Activated CD4-positive, alpha-beta memory T cell treated with anti-CD3 and anti-CD28 coated beads for 36 hours (primary cell): ENCODE measurements around the gene NGF. TPM values are rescaled to one million over a fixed set of nuclear protein-coding genes. Genes with fewer than 3 reads are reported as not detected.
A peak's percentile ranks its signal among the peaks of the same experiment; 100 is the strongest.

Source experiments
- CTCF ChIA-PET: fragments of 350-600 bp; sonication (Branson Sonifier 250); formaldehyde crosslinking; loops from one replicate; lab custom pipeline; 2021; ENCODE audit warnings: antibody characterized with exemption, inconsistent platforms; lab: Charles Lee
- POLR2A ChIA-PET: fragments of 350-600 bp; sonication (Branson Sonifier 250); formaldehyde crosslinking; loops from one replicate; lab custom pipeline; 2021; ENCODE audit warnings: antibody characterized with exemption; lab: Charles Lee
- DNase-seq: peaks from one replicate; pipeline ENCODE4 v3.0.0-alpha.2; 2020
- H3K27ac Mint-ChIP-seq: one replicate; pipeline ENCODE4 v1.8.0; 2021; ENCODE audit warnings: mixed read lengths
- H3K27me3 Mint-ChIP-seq: one replicate; pipeline ENCODE4 v1.8.0; 2021; ENCODE audit warnings: mixed read lengths
- H3K36me3 Mint-ChIP-seq: one replicate; pipeline ENCODE4 v1.8.0; 2021; ENCODE audit warnings: mixed read lengths
- H3K4me1 Mint-ChIP-seq: one replicate; pipeline ENCODE4 v1.8.0; 2021; ENCODE audit warnings: low read depth, mixed read lengths
- H3K4me3 Mint-ChIP-seq: one replicate; pipeline ENCODE4 v1.8.0; 2021; ENCODE audit warnings: mild to moderate bottlenecking, mixed read lengths
- H3K9me3 Mint-ChIP-seq: one replicate; pipeline ENCODE4 v1.8.0; 2021; ENCODE audit warnings: mixed read lengths
- intact Hi-C: fragments of 100-400 bp; cut with micrococcal nuclease; formaldehyde crosslinking; loops from one replicate; pipeline ENCODE4 v1.15.1; 2023
- total RNA-seq, 2 experiments: library from RNA; stranded (reverse); gene quantifications; one replicate each; pipeline ENCODE4 v1.2.3, GENCODE V29; 2021

NGF gene
- total RNA-seq, 2 experiments from 2014 or later = not detected

- Mint-ChIP-seq H3K4me3 (no peak overlapping the region), H3K27me3 (peaks cover 6% of the 10 kb centered on the region), H3K4me1 (no peaks in the 10 kb centered on the region), H3K9me3 (peaks cover 6% of the 10 kb centered on the region), H3K27ac (no peak overlapping the region), H3K36me3 (no peaks in the 10 kb centered on the region)
- DNase-seq = no peak
- intact Hi-C loops = no loop called here
- ChIA-PET CTCF (no interaction called here), POLR2A (no interaction called here)
Observed at GRCh38 chr1:115356356-115356755, 18.3 kb upstream of the NGF start.

DNA sequence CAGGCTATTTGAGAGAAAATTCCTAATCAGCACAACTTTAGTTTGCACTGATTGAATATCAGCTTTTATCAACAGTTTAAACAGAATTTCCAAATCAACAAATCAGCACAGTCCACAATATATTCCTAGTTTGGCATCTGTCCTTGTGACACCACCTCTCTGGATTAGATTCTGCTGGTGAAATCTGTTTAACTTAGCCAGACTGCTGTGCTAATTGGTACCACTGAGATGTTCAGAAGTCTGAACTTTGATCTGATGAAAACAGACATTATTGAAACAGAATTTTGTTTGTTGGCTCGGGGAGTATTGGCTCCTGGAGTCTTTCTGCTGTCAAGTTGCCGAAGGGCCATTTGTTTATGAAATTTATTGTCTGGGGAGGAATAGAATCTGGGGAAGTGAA lies 17.0 kb upstream of the NGF start:
- no peaks in the 10 kb centered on the region for H3K9me3 Mint-ChIP-seq
- peaks cover 6% of the 10 kb centered on the region for H3K27me3 Mint-ChIP-seq
- no peaks in the 10 kb centered on the region for H3K4me1 Mint-ChIP-seq
- no peak overlapping the region for H3K27ac Mint-ChIP-seq
- no peak for DNase-seq
- H3K36me3 Mint-ChIP-seq = no peaks in the 10 kb centered on the region
- H3K4me3 Mint-ChIP-seq = no peak overlapping the region
- CTCF ChIA-PET = no interaction called here
- intact Hi-C loops = no loop called here
- POLR2A ChIA-PET = interaction anchor here (0.6 kb wide), 1 partner anchor 48 kb away, joined by 3 read pairs; no protein-coding TSS in a partner anchor

- CTCF ChIA-PET = no interaction called here
- H3K27ac Mint-ChIP-seq = no peak overlapping the region
- H3K4me3 Mint-ChIP-seq = no peak overlapping the region
- H3K27me3 Mint-ChIP-seq = peaks cover 6% of the 10 kb centered on the region
- no peaks in the 10 kb centered on the region for H3K9me3 Mint-ChIP-seq
- no peaks in the 10 kb centered on the region for H3K36me3 Mint-ChIP-seq
- no peak for DNase-seq
- intact Hi-C loops = no loop called here
- no peaks in the 10 kb centered on the region for H3K4me1 Mint-ChIP-seq
- POLR2A ChIA-PET = no interaction called here
Observed at GRCh38 chr1:115351143-115351542, 13.1 kb upstream of the NGF start.

DNA sequence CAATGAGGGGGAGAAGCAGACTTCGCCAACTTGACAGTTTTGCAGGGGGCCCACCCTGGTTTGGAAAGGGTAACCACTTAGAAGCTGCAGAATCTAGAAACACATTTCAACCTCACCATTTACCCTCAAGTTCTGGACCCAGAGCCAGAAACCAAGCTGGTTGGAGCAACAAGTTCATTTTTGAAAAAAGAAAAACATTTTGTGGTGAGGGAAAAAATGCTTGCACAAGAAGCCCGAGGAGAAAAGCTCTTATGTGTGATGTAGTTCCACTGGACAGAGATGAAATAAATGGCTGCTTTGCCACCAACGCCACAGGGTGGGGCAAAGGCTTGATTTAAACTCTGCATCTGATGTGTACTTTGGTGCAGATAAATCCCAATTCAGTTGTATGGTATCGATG lies 10.6 kb upstream of the NGF start:
- H3K9me3 Mint-ChIP-seq = no peaks in the 10 kb centered on the region
- no peak overlapping the region for H3K27ac Mint-ChIP-seq
- no peaks in the 10 kb centered on the region for H3K36me3 Mint-ChIP-seq
- intact Hi-C loops = no loop called here
- H3K4me1 Mint-ChIP-seq = no peaks in the 10 kb centered on the region
- no peak overlapping the region for H3K4me3 Mint-ChIP-seq
- ChIA-PET POLR2A (no interaction called here), CTCF (no interaction called here)
- no peak for DNase-seq
- H3K27me3 Mint-ChIP-seq = peaks cover 11% of the 10 kb centered on the region

DNA sequence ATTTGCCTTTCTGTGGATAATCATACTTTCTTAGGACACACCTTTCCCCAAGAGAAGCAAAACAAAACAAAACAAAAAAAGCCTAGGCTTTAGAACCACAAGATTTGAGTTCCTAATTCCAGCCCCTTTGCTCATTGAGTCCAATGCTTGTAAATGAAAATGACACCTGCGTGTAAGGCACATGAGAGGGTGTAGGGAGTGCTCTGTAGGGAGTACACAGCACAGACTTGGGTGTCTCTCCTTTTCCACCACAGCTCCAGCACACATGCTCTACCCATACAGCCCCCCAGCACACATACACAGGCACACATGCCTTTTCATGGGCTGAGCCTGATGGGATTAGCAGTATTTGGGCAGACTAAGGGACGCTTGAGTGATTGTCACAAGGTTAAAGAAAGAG lies 9.2 kb upstream of the NGF start:
- Mint-ChIP-seq H3K36me3 (no peaks in the 10 kb centered on the region), H3K4me3 (no peak overlapping the region), H3K9me3 (no peaks in the 10 kb centered on the region), H3K27me3 (peaks cover 7% of the 10 kb centered on the region), H3K27ac (no peak overlapping the region), H3K4me1 (no peaks in the 10 kb centered on the region)
- intact Hi-C loops = no loop called here
- no peak for DNase-seq
- ChIA-PET POLR2A (no interaction called here), CTCF (no interaction called here)

DNA sequence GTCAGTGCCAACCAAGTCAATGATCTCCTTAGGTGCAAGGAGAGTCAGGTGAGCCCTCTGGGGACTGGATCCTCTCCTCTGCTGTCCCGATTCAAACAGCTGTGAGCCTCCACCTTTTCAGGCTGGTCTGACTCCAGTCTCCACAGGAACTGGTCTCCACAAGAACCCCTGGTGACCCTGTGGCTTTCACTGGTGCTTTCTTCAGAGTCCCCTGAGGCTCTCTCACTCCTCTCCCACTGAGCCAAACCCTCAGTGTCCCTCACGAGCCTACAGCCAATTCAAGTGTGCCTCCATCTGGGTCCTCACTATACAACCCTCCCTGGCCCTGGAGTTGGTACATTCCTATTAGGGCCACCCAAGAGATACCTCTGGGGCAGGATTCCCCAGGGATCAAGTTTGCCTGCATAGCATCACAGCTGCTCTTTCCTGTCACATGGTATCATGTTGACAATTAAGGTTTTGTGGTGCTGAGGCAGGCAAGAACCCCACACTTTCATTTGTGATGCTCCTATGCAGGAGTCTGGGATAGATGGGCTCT lies 5.2 kb upstream of the NGF start:
- POLR2A ChIA-PET = no interaction called here
- intact Hi-C loops = no loop called here
- no peak overlapping the region for H3K27ac Mint-ChIP-seq
- H3K27me3 Mint-ChIP-seq = peaks cover 25% of the 10 kb centered on the region
- no peaks in the 10 kb centered on the region for H3K9me3 Mint-ChIP-seq
- CTCF ChIA-PET = no interaction called here
- H3K4me1 Mint-ChIP-seq = no peaks in the 10 kb centered on the region
- no peak for DNase-seq
- H3K4me3 Mint-ChIP-seq = no peak overlapping the region
- H3K36me3 Mint-ChIP-seq = no peaks in the 10 kb centered on the region

- no peaks in the 10 kb centered on the region for H3K9me3 Mint-ChIP-seq
- peaks cover 28% of the 10 kb centered on the region for H3K27me3 Mint-ChIP-seq
Observed at GRCh38 chr1:115341948-115342347, 3.9 kb upstream of the NGF start.

DNA sequence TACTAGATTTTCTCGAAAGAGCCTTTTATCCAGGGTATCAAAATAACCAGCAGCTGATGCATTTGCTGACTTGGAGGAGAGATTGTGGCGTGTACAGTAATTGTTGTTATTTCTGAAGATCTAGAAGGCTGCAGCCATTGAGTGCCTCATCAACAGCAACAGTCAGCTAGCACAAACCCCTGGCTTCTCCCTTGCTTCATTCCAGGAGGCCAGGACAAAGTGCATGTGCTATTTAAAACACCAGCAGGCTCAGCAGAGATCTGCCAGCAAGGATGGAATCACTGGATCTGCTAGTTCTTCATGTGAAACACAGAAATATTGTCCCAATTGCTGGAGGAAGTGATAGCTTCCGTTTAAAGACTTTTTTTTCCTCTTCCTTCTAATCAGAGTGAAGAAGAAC lies 2.8 kb upstream of the NGF start:
- Mint-ChIP-seq H3K27me3 (peaks cover 36% of the 10 kb centered on the region), H3K4me1 (no peaks in the 10 kb centered on the region), H3K27ac (no peak overlapping the region), H3K4me3 (no peak overlapping the region), H3K36me3 (no peaks in the 10 kb centered on the region), H3K9me3 (no peaks in the 10 kb centered on the region)
- ChIA-PET POLR2A (no interaction called here), CTCF (no interaction called here)
- DNase-seq = no peak
- intact Hi-C loops = no loop called here

More at GRCh38 chr1:115341948-115342347, 3.9 kb upstream of the NGF start:
- no peaks in the 10 kb centered on the region for H3K36me3 Mint-ChIP-seq
- no peak overlapping the region for H3K27ac Mint-ChIP-seq
- no peak for DNase-seq
- no peak overlapping the region for H3K4me3 Mint-ChIP-seq
- CTCF ChIA-PET = no interaction called here
- H3K4me1 Mint-ChIP-seq = no peaks in the 10 kb centered on the region
- intact Hi-C loops = no loop called here
- POLR2A ChIA-PET = no interaction called here

GRCh38 chr1:115338457-115338820 lies 390 bp upstream of the NGF start:
- CTCF ChIA-PET = no interaction called here
- intact Hi-C loops = no loop called here
- peaks cover 42% of the 10 kb centered on the region for H3K27me3 Mint-ChIP-seq

GRCh38 chr1:115337276-115337632 lies 795 bp downstream of the NGF start:
- Mint-ChIP-seq H3K9me3 (no peaks in the 10 kb centered on the region), H3K36me3 (no peaks in the 10 kb centered on the region), H3K27me3 (peaks cover 45% of the 10 kb centered on the region), H3K4me1 (no peaks in the 10 kb centered on the region), H3K4me3 (no peak overlapping the region), H3K27ac (no peak overlapping the region)
- intact Hi-C loops = no loop called here
- POLR2A ChIA-PET = no interaction called here
- CTCF ChIA-PET = no interaction called here
- no peak for DNase-seq

More at GRCh38 chr1:115338457-115338820, 390 bp upstream of the NGF start:
- DNase-seq = no peak
- Mint-ChIP-seq H3K4me3 (no peak overlapping the region), H3K4me1 (no peaks in the 10 kb centered on the region), H3K9me3 (no peaks in the 10 kb centered on the region), H3K27ac (no peak overlapping the region), H3K36me3 (no peaks in the 10 kb centered on the region)
- POLR2A ChIA-PET = no interaction called here

GRCh38 chr1:115336741-115337140 lies 1.3 kb downstream of the NGF start:
- no peak overlapping the region for H3K4me3 Mint-ChIP-seq
- H3K9me3 Mint-ChIP-seq = no peaks in the 10 kb centered on the region
- no peaks in the 10 kb centered on the region for H3K4me1 Mint-ChIP-seq
- DNase-seq = no peak
- peaks cover 45% of the 10 kb centered on the region for H3K27me3 Mint-ChIP-seq
- ChIA-PET POLR2A (no interaction called here), CTCF (no interaction called here)
- H3K36me3 Mint-ChIP-seq = no peaks in the 10 kb centered on the region
- no peak overlapping the region for H3K27ac Mint-ChIP-seq
- intact Hi-C loops = no loop called here

DNA sequence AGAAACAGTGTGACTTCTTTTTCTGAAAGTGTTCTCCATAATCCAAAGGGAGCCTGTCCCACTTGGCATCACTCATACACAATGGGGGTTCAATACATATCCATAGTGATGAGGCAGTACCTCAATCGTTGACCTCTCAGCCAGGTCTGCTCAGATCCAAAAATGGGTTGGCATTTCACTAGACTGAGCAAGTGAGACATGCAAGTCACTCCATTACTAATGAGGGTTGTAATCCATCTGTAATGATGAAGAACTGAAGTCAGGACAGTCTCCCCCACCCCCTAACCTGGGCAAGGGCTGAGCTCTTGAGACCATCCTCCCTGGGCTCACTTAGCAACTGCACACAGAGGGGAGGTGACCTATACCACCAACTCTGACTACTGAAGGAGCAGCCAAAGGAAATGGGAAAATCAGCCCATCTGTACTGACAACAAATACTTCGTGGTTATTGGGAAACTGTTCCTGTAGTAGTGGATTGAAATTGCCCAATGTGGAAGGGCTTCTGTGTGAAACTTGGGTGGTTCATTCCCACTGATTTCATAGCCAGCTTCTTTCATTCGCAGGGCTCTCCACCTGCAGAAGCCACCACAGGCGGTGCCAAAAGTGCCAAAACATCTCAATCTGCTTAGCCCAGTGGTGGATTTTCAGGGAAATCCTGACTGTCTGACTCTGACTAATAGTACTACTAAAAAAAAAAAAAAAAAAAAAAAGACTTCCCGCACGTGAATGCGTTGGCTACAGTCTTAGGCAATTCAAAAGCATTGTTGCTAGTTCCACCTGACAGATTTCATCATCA lies 5.0 kb downstream of the NGF start:
- H3K4me3 Mint-ChIP-seq = no peak overlapping the region
- H3K36me3 Mint-ChIP-seq = no peaks in the 10 kb centered on the region
- DNase-seq = peak; percentile 45
- H3K27me3 Mint-ChIP-seq = peaks cover 36% of the 10 kb centered on the region
- ChIA-PET POLR2A (no interaction called here), CTCF (no interaction called here)
- intact Hi-C loops = no loop called here
- H3K4me1 Mint-ChIP-seq = no peaks in the 10 kb centered on the region
- H3K27ac Mint-ChIP-seq = no peak overlapping the region
- H3K9me3 Mint-ChIP-seq = no peaks in the 10 kb centered on the region
